NB4 (cell line): ENCODE measurements around the gene ACP3.

Experiments
- MYC ChIP-seq: IDR thresholded peaks from 2 replicates; pipeline ENCODE4 v1.6.1; 2011; ENCODE audit warnings: low read depth, low read length
- POLR2A ChIP-seq: IDR thresholded peaks from 2 replicates; pipeline ENCODE4 v1.6.1; 2011; ENCODE audit warnings: mild to moderate bottlenecking; ENCODE audit not compliant: insufficient read length; ENCODE audit errors: extremely low read depth
- TF ChIP-seq, protein P1 (sequence below): IDR thresholded peaks from one replicate; pipeline ENCODE4 v1.5.1; 2012; ENCODE audit warnings: low read depth, low read length
- TF ChIP-seq, protein P2 (sequence below): IDR thresholded peaks from 2 replicates; pipeline ENCODE4 v1.6.1; 2011; ENCODE audit warnings: low read depth, low read length

DNA sequence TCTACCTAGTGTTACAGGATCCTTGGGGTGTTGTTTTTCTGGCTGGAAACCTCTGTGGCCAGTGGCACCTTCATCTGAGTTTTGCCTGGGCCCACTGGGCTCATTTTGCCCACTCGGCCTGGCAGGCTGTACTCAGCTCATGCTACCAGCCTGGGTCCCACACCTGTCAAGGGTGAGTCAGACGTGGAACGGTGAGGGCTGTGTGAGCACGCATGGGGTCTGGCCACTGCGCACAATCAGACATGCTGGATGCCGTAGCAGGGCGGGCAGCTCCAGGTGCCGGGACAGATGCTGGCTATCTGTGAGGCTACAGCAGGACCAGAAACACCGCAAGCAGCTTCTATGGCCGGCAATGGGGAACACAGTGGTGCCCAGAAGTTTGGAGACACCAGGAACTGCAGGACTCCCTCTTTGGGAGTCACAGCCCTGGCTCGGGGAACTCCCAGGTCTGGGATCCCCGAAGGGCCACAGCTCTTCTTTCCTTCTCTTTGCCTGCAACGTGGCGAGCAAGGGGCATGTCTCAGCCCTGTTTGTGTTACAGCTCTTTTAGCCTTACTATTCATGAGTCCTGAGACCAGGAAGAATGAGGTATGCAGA is 64.2 kb downstream of the ACP3 start:
- TF ChIP-seq, protein P1, sequence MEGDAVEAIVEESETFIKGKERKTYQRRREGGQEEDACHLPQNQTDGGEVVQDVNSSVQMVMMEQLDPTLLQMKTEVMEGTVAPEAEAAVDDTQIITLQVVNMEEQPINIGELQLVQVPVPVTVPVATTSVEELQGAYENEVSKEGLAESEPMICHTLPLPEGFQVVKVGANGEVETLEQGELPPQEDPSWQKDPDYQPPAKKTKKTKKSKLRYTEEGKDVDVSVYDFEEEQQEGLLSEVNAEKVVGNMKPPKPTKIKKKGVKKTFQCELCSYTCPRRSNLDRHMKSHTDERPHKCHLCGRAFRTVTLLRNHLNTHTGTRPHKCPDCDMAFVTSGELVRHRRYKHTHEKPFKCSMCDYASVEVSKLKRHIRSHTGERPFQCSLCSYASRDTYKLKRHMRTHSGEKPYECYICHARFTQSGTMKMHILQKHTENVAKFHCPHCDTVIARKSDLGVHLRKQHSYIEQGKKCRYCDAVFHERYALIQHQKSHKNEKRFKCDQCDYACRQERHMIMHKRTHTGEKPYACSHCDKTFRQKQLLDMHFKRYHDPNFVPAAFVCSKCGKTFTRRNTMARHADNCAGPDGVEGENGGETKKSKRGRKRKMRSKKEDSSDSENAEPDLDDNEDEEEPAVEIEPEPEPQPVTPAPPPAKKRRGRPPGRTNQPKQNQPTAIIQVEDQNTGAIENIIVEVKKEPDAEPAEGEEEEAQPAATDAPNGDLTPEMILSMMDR, result no peak
- TF ChIP-seq POLR2A, result no peak
- TF ChIP-seq, protein P2, sequence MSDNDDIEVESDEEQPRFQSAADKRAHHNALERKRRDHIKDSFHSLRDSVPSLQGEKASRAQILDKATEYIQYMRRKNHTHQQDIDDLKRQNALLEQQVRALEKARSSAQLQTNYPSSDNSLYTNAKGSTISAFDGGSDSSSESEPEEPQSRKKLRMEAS, result no peak
- TF ChIP-seq MYC, result no peak
